ENCODE data around the gene TCERG1.

Gene TCERG1

DNA sequence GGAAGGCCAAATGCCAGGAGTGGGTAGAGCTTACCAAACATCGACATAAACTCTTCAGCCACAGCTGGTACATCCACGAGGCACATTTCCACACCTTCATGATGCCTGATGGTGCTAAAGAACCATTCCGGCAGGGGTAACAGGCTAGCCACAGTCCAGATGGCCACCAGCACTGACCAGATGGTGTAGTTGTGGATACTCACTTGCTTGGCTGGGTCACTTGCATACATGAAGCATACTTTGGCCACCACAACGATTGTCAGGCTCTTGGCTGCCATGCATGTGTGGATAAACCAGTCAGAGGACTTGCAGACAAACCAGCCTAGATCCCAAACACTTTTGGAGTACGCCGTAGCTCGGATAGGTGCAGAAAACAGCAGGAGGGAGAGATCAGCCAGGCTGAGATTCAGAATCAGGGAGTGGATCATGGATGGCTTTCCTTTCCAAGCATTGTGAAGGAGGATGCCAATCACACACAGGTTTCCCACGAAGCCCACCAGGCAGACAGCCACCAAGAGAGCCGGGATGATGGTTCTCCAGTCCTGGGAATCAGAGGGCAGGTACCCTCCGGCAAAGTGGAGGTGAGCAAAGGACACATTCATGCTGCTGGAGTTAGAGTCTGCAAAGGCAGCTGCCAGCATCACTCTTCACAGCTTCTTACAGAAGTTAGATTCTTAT lies 68.5 kb downstream of the TCERG1 start:
- DNase-seq (ENCODE audit: extremely low spot score) = no peak
- TF ChIP-seq NFRKB (IDR thresholded peaks at IDR 0.05) = no peak
- no peak for TF ChIP-seq ZNF384 (IDR thresholded peaks at IDR 0.05)
- no peak for TF ChIP-seq ARNT (IDR thresholded peaks at IDR 0.05)
- no peak for TF ChIP-seq CTBP1 (IDR thresholded peaks at IDR 0.05; ENCODE audit: borderline replicate concordance)
- no peak for TF ChIP-seq ELF4 (IDR thresholded peaks at IDR 0.05)
- TF ChIP-seq LEF1 (IDR thresholded peaks at IDR 0.05; ENCODE audit: borderline replicate concordance) = no peak
- no peak for TF ChIP-seq L3MBTL2 (conservative IDR thresholded peaks at IDR 0.05)
- TF ChIP-seq SP1 (IDR thresholded peaks at IDR 0.05) = no peak
- TF ChIP-seq BHLHE40 (IDR thresholded peaks at IDR 0.05; ENCODE audit: borderline replicate concordance) = no peak
- TF ChIP-seq SUZ12 (IDR thresholded peaks at IDR 0.05) = no peak
- no peak for TF ChIP-seq HDGF (IDR thresholded peaks at IDR 0.05; ENCODE audit: borderline replicate concordance)
- no peak for TF ChIP-seq FOXK2 (IDR thresholded peaks at IDR 0.05)
- TF ChIP-seq TARDBP (IDR thresholded peaks at IDR 0.05) = no peak
- TF ChIP-seq FOXM1 (IDR thresholded peaks at IDR 0.05; ENCODE audit: borderline replicate concordance) = no peak
- no peak for TF ChIP-seq FOXA1 (IDR thresholded peaks at IDR 0.05)
- TF ChIP-seq PKNOX1 (IDR thresholded peaks at IDR 0.05) = no peak
- CTCF ChIA-PET = interaction anchor here (0.6 to 2.2 kb wide), 2 partner anchors 17 to 19 kb away, joined by 3 to 12 read pairs; no protein-coding TSS in a partner anchor
- POLR2A ChIA-PET = no interaction called here

GRCh38 chr5:146516151-146516475 lies 69.0 kb downstream of the TCERG1 start, which contains the start of gene GPR151:
Gene GPR151 (minus strand): TSS chr5:146516190. CDS start chr5:146516113, 77 bp downstream.
- DNase-seq (ENCODE audit: extremely low spot score) = no peak

GRCh38 chr5:146519554-146519953 lies 72.4 kb downstream of the TCERG1 start:
- ChIA-PET CTCF (no interaction called here), POLR2A (no interaction called here)
- TF ChIP-seq HDGF (IDR thresholded peaks at IDR 0.05; ENCODE audit: borderline replicate concordance) (no peak), SP1 (IDR thresholded peaks at IDR 0.05) (no peak), NFRKB (IDR thresholded peaks at IDR 0.05) (no peak), TARDBP (IDR thresholded peaks at IDR 0.05) (no peak), SUZ12 (IDR thresholded peaks at IDR 0.05) (no peak), ARNT (IDR thresholded peaks at IDR 0.05) (no peak), L3MBTL2 (conservative IDR thresholded peaks at IDR 0.05) (no peak), ZNF384 (IDR thresholded peaks at IDR 0.05) (no peak), FOXM1 (IDR thresholded peaks at IDR 0.05; ENCODE audit: borderline replicate concordance) (no peak), PKNOX1 (IDR thresholded peaks at IDR 0.05) (no peak), FOXK2 (IDR thresholded peaks at IDR 0.05) (no peak), FOXA1 (IDR thresholded peaks at IDR 0.05) (no peak)
- no peak for DNase-seq (ENCODE audit: extremely low spot score)

More at GRCh38 chr5:146516151-146516475, 69.0 kb downstream of the TCERG1 start, which contains the start of gene GPR151:
- CTCF ChIA-PET = interaction anchor here (2.2 kb wide), 1 partner anchor 17 kb away, joined by 12 read pairs; no protein-coding TSS in a partner anchor
- POLR2A ChIA-PET = no interaction called here
- TF ChIP-seq TARDBP (IDR thresholded peaks at IDR 0.05) (no peak), FOXM1 (IDR thresholded peaks at IDR 0.05; ENCODE audit: borderline replicate concordance) (no peak), ELF4 (IDR thresholded peaks at IDR 0.05) (no peak), CTBP1 (IDR thresholded peaks at IDR 0.05; ENCODE audit: borderline replicate concordance) (no peak), NFRKB (IDR thresholded peaks at IDR 0.05) (no peak), ARNT (IDR thresholded peaks at IDR 0.05) (no peak), FOXK2 (IDR thresholded peaks at IDR 0.05) (no peak), L3MBTL2 (conservative IDR thresholded peaks at IDR 0.05) (no peak), ZNF384 (IDR thresholded peaks at IDR 0.05) (no peak), LEF1 (IDR thresholded peaks at IDR 0.05; ENCODE audit: borderline replicate concordance) (no peak), SUZ12 (IDR thresholded peaks at IDR 0.05) (no peak), FOXA1 (IDR thresholded peaks at IDR 0.05) (no peak), PKNOX1 (IDR thresholded peaks at IDR 0.05) (no peak), BHLHE40 (IDR thresholded peaks at IDR 0.05; ENCODE audit: borderline replicate concordance) (no peak), SP1 (IDR thresholded peaks at IDR 0.05) (no peak), HDGF (IDR thresholded peaks at IDR 0.05; ENCODE audit: borderline replicate concordance) (no peak)

DNA sequence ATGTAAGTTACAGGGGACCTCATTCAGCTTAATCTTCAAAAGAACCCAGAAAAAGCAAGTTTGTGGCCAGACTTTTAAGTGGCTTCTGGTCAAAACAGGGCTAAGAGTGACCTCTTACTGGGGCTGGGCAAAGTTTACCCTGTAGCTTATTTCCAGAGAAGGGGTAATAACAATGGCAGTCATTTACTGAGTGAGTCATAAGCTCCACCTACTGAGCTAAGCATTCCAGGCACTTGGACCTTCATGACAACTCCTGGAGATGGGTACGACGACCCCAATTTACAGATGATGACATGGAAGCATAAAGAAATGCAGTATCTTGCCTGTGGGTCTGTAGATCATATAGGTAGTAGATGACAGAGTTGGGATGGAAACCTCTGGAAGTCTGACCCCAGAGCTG lies 73.6 kb downstream of the TCERG1 start:
- DNase-seq (ENCODE audit: extremely low spot score) = no peak
- ChIA-PET CTCF (interaction anchor here (0.6 to 1.0 kb wide), 2 partner anchors 76 to 668 kb away, joined by 3 read pairs; no protein-coding TSS in a partner anchor), POLR2A (no interaction called here)
- TF ChIP-seq FOXM1 (IDR thresholded peaks at IDR 0.05; ENCODE audit: borderline replicate concordance) (no peak), CTBP1 (IDR thresholded peaks at IDR 0.05; ENCODE audit: borderline replicate concordance) (no peak), FOXK2 (IDR thresholded peaks at IDR 0.05) (no peak), TARDBP (IDR thresholded peaks at IDR 0.05) (no peak), SP1 (IDR thresholded peaks at IDR 0.05) (no peak), HDGF (IDR thresholded peaks at IDR 0.05; ENCODE audit: borderline replicate concordance) (no peak), LEF1 (IDR thresholded peaks at IDR 0.05; ENCODE audit: borderline replicate concordance) (no peak), FOXA1 (IDR thresholded peaks at IDR 0.05) (no peak), L3MBTL2 (conservative IDR thresholded peaks at IDR 0.05) (no peak), BHLHE40 (IDR thresholded peaks at IDR 0.05; ENCODE audit: borderline replicate concordance) (no peak), SUZ12 (IDR thresholded peaks at IDR 0.05) (no peak)

DNA sequence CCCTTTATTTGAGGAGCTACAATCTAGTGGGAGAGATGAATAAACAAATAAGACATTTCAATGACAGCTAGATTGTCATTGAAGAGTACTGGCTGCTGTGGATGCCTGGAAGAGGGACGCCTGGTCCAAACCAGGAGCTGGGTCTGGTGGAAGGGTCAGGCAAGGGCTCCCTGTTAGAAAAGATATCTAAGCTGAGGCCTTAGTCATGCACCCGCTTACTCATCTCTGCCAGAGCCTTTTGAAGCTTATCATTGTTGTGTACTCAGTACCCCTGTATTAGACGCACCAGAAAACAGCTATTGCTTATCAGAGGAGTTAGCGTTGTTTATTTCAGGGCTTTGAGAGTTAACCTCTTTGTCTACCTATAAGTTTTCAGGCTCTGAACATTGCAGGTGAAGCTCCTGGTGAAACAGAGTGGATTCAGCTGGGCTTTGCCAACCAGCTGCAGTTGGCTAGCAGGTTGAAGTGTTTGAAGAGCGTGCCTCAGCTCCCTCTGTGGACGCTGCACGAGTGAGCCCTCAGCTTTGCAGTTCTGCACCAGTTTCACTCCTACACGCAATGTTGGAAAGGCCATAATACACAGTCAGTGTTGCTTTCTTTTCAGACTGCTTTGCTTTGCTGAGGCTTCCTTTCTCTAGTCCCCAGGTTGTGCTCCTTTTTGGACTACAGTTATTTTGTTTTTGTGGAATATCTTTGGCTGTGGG lies 74.4 kb downstream of the TCERG1 start:
- ChIA-PET CTCF (interaction anchor here (0.5 to 1.0 kb wide), 4 partner anchors 21 to 668 kb away, joined by 3 to 5 read pairs (median 4); no protein-coding TSS in a partner anchor), POLR2A (interaction anchor here (1.0 kb wide), 1 partner anchor 10 kb away, joined by 3 read pairs; no protein-coding TSS in a partner anchor)
- DNase-seq (ENCODE audit: extremely low spot score) = no peak
- no peak for TF ChIP-seq FOXK2 (IDR thresholded peaks at IDR 0.05)
- TF ChIP-seq FOXA1 (IDR thresholded peaks at IDR 0.05) = no peak
- no peak for TF ChIP-seq SUZ12 (IDR thresholded peaks at IDR 0.05)
- TF ChIP-seq FOXM1 (IDR thresholded peaks at IDR 0.05; ENCODE audit: borderline replicate concordance) = no peak
- no peak for TF ChIP-seq TARDBP (IDR thresholded peaks at IDR 0.05)
- TF ChIP-seq ELF4 (IDR thresholded peaks at IDR 0.05) = no peak
- no peak for TF ChIP-seq SP1 (IDR thresholded peaks at IDR 0.05)
- TF ChIP-seq BHLHE40 (IDR thresholded peaks at IDR 0.05; ENCODE audit: borderline replicate concordance) = no peak
